HG02798 (cell line): ENCODE measurements around the gene TAPT1.
"Not testable (repeated sequence)": the region's sequence is repeated elsewhere in the genome, so short reads cannot be mapped to it uniquely, and the experiment has no call there.

Experiments
- ATAC-seq: cut with Tn5 transposase; IDR thresholded peaks from one replicate; pipeline ENCODE4 v1.9.1; 2021; ENCODE audit warnings: mild to moderate bottlenecking; ENCODE audit not compliant: unreplicated experiment, poor library complexity

Gene TAPT1

DNA sequence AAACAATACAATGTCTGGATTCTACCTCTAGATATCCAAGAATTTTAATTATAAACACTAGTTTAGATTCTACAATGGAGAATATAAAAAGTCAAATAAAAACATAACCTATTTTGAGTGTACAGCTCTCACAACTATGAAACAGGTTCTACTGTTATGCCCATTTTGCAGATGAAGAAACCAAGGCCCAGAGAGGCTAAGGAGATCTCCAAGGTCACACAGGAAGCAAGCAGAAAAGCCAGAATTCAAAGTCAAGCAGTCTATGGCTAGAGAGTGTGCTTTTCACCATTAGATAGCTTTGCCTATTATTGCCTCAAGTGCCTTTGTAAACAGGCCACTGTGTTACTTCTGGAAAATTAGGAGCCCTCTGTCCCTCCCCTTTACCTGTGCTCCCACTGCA is 7.3 kb downstream of the TAPT1 start:
- no peak for ATAC-seq

DNA sequence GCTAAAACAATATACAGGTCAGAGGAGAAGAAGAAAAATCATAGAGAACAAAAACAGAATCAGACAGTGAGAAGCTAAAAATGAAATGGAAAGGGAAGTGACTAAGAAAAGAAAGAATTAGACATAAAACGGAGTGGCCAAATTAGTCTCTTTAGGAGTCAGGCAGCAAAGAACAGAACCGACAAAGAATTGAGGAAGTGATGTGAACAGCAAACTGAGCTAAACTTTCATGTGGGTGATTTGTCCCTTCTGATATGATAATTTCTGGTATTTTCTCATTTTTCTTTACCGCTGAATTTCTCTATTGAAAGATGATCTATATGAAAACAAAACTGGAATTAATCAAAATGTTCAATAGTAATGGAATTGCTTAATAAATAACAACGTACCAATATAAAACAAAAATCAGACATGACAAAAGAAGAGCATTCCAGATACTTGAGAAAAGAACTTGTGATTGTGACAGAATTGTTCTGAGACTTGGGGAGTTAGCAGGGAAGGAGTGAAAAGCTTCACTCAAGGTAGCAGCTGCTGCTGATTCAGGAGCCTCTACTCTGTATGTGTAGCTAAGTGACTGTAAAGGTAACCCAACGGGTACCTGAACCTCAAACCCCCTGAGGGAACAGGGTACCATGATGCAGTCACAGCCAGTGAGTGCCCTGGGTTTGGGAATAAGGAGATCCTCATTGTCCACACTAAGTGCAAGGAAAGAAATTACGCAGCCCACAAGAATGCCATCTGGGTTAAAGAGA is 8.8 kb downstream of the TAPT1 start:
- ATAC-seq = peak; percentile 76

DNA sequence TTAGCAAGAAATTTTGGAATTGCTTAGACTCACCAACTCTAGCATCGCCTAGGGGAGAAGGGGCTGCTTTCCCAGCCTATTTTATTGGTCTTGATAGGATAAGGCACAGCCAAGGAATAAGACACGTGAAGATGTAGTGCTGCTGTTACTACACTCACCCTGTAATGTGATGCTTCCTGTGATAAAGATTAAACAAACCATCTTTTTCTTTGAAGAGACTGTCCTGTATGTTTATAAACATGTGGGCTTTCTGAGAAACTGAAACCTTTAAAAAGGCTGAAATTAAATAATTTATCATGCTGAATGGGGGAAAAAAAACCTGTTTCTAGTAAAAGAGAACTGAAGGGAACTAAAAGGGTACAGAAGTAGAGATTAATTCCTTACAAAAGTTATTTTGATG is 13.2 kb downstream of the TAPT1 start:
- no peak for ATAC-seq

DNA sequence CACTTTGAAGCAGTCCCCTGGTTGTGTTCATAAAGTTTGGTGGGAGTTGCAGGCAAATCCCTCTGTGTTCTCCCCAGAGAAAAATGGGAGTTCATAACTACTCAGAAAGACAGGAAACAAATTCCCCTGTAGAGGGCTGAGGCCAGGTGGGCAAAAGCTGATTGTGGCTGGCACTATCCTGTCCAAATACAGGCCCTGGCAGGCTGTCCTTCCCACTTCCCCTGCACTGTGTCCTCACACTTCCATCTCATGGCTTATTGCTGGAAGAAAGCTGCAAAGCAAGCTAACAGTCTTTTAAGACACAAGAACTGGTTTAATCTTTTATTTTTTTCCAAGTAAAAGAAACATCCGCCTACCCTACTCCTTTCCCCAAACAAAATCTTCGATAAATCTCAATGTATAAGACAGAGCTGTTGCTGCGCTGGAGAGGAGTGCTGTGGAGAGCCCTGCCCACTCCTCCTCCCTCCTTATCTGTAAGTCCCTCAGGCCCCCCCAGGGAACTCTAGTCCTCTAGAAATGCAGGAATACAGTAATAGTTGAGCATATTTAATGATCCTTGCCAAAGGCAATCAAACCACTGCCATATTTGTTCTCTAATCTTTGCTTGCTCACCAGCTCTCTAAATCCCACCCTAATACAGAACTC is 14.0 kb downstream of the TAPT1 start:
- ATAC-seq = no peak

DNA sequence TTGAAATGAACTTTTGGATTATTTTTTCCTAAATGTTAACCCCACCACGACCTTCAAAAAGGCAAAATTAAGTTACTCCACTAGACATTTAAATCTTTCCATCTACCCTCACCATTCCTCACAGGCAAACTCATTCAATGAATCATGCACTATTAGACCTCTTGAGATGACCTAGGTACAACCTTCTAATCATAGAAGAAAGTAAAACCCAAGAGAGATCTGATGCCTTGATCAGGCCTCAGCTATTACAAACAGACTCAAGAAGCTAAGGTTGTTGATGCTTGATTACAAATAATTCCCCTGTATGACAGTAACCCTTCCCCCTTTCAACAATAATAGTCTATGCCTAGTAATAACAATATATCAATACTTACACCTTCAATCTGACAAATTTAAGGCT is 18.9 kb downstream of the TAPT1 start:
- no peak for ATAC-seq

DNA sequence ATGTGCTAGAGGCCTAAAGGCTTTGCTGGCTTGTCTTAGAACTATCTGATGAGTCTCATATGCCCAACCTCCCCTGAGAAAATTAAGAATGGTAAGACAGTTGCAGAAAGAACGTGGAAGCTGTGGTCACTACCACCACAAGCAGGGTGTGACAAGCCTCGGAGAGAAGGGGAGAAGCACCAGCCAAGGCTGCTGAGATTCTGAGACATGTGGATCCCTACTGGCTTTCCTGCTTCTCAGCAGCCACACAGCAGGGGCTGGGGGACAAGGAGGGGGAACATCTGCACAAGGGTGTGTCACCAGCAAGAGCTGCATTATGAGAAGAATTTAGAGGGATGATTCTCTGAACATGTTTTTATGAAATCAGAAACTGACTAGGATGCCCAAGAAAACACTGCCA is 19.4 kb downstream of the TAPT1 start:
- no peak for ATAC-seq

DNA sequence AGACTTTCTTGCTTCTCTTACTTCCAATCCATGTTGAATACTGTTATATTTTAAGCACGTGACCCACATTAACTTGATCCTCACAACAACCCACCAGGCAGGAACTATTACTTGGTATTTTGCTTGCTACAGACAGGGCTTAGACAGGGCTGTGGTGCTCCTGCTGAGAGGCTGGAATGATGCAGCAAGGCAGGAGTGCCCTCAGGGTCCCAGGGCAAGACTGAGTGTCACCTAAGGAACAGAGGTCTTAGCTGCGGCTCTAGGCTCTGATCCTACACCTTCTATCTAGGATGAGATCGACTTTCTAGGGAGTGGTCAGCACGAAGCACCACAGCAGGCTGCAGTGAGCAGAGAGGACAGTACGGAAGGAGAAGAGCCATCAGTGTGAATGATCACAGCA is 20.0 kb downstream of the TAPT1 start:
- no peak for ATAC-seq

DNA sequence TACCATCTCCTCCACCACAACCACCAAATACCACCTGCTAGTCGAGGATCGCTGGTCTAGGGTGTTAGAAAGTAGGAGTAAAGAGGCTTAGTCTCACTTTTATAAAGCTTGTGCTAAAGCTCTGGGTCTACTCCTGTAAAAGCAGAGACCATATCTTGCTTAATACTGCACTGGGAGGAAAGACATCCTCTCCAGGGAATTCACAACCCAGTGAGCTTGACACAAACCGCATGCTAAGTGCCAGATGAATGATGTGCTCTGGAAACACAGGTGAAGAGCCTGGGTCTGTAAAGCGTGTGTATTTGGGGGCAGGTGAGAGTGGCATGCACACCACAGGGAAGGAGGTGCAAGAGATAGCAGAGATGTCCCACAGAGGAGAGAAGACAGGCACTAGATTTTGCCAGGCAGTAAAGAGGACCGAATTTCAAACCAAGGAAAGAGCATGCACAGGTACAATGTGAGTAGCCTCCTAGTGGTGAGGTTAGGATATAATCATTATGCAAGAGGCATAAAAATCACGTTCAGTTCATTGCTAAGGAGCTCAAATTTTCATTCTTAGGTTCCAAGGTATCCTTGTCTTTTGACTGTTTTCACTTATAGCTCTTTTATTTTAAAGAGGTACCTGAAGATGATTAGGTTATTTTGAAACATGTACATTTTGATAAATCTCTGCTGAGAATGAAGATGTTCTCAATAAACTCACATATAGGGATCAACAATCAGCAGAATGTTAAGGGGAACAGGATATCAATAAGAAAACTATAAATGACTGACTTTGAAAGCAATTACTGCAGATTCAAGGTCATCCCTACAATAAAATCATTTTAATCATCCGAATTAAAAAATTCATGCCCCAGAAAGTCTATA is 20.7 kb downstream of the TAPT1 start:
- peak; percentile 87 for ATAC-seq

DNA sequence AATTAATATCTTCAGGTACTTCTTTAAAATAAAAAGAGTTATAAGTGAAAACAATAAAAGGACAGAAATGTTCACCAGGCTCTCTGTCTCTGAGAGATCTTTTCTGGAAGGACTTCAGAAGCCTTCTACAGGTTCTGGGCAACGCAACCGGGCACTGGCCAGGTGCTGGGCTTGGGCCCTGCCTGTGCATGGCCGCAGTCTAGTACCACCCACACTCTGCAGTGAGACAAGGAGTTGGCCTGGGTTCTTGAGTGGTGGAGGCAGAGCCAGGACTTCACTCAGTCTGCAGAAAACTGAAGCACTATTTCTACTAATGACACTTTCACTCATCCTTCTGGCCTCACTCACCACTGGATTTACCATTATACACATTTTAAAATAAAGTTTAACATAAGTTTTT is 21.8 kb downstream of the TAPT1 start:
- no peak for ATAC-seq

DNA sequence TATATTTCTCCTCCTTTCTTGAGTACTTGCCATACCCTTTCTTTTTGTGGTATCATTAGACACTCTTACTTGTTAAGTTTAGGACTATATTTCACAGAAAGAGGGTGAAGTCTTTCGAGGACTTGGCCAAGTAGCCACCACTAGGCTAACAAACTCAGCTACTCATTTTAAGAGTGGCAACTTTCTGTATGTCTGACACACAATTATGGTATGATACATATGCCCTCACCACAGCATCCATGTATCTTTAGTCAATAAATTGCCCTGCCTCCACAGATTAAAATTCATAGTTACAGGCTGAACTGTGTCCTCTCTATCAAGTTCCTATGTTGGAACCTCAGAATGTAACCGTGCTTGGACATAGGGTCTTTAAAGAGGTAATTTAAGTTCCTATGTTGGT is 23.2 kb downstream of the TAPT1 start:
- no peak for ATAC-seq

DNA sequence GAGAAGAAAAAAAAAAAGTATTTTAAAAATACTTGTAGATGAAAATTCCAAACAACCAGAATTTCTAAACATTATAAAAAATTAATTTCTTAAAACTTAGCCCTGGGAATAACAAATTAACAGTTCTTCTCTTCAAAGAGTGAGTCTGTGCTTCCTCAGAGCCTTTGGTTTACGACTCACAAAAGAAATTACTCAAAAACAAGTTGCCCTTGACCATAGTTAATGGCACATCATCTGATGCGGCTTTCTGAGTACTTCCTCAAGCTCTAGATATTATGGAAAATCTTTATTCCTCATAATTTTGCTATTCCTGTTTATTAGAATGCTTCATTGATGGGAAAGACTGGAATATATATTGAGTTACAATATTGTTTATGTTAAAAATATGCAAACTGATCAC is 23.7 kb downstream of the TAPT1 start:
- no peak for ATAC-seq

DNA sequence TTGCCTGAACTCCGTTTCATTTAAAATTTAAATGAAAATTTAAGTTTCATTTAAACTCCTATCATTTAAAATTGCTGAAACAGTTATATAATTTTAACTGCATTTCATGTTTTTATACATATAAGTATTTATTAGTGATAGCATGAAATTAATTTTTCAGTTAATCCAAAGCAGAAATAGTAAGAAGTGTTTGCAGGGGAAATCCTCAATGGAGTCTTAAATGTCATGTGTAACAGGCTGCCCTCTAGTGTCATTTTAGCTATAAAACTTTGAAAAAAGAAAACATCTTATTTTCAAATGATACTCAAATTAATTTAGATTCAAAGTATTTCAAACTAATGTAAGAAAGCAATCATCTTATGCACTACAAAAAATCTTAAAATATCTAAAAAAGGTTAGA is 27.2 kb downstream of the TAPT1 start:
- no peak for ATAC-seq

DNA sequence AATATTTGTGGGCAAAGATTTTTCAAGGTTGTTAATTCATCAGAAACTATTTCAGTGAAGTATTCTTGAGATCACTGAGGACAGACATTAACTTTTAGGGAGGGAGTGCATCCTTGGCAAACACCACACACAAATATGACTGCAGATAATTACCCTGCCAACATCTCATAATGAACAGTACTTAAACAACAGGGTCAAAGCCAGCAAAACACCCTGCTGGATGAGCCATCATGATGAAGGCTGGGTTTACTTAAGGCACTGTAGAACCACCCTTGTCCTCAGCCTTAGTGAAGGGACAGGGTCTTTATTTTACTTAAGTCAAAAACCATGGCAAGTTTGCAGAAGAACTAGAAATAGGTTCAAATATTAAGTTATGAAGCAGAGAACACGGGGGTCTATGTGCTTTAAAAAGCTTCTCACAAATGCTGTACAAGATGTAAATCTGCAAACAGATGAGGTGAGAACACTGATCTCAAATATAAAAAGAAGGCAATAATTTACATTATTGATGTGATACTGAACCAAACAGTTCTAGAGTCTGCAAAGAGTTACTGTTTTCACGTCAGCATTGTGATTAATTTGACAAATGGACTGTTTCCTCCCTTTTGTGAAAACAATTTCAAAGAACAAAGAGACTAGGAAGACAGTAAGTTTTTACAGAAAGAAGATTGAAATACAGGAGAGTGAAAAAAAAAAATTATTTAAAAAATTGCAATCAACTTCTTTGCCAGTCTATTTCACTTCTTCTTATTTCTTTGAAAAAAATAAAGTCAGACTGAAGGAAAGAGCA is 28.2 kb downstream of the TAPT1 start:
- ATAC-seq = no peak

DNA sequence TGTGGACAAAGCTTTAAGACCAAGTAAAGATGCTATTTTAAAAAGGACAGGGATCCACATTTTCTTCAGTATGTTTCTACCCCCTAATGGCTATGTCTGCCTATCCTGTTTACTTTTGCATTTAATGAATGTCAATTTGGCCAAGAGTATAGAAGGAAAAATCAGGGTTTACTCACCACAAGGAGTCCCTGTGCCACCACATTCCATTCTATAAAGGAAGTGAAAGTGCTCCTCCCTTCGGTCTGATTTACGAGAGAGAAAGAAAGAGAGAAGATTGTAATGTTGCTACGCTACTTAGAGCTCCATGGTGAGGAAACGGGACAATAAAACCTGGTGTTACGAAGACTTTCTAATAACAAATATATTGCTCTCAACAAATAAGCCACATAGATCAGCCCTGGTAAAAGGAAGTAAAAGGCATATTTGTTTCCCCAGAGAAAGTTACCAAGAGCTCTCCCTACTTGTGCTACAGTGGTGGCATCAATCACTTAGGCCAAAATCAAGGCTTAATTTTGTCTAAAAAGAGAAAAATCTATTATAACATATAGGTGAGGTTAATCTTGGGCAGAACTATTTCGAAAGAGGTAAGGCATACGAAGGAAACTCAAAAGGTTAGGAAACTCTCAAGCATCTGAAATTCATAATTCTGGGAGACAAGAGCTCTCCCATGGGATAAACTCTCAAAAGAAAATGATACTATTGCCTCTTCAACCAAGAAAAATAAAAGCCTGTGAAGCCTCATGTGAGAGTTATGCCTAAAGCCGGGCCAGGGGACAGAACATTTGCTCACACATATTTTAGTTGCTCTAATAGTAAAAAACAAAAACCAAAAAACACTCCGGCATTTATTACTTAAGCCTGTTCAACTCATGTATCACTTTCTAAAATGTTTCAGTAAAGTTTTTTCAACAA is 29.5 kb downstream of the TAPT1 start:
- peak; percentile 63 for ATAC-seq

DNA sequence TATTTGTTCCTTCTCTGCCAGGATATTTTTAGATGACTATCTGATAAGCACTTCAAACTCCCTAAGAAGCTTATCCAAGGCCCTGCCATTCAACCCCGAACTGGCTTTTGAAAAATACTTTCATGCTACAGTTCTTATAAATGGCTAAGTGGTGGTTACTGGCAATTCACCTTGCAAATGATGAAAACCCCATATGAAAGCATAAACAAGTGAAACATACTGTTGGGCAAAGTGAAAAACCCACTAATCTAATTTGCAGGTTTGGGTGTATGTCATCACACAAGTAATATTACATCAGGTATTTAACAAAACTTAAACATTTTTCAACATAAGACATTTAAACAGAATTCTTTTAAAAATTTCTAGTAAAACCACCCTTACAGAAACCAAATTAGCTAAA is 31.1 kb downstream of the TAPT1 start:
- no peak for ATAC-seq

DNA sequence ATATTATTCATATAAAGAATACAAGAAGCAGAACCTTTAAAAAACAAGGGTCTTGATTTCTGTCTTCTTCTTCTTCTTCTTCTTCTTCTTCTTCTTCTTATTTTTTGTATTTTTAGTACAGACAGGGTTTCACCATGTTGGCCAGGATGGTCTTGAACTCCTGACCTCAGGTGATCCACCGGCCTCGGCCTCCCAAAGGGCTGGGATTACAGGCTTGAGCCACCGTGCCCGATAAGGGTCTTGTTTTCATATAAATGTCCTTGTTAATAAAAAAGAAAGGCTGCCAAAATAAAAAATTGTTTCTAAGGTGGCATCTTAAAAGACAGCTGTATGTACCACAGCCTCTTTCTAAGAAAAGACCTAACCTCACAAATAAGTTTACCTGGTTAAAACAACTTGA is 31.5 kb downstream of the TAPT1 start:
- ATAC-seq = not testable (repeated sequence)

DNA sequence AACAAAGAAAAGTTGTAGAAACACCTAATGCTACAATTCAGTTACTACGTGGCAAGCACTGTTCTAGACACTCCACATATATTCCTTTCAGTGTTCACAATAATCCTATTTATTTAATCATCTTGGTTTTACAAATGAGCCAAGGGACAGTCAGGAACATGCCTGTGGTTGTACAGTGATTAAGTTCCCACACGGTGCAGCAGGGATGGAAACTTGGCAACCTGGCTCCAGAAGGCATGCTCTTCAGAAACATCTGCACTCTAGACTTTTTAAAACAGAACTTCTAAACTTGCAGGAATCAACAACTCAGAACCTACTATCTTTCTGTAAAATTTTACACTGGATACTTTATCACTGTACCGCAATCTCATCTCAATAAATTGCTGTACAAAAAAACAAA is 32.1 kb downstream of the TAPT1 start:
- no peak for ATAC-seq

DNA sequence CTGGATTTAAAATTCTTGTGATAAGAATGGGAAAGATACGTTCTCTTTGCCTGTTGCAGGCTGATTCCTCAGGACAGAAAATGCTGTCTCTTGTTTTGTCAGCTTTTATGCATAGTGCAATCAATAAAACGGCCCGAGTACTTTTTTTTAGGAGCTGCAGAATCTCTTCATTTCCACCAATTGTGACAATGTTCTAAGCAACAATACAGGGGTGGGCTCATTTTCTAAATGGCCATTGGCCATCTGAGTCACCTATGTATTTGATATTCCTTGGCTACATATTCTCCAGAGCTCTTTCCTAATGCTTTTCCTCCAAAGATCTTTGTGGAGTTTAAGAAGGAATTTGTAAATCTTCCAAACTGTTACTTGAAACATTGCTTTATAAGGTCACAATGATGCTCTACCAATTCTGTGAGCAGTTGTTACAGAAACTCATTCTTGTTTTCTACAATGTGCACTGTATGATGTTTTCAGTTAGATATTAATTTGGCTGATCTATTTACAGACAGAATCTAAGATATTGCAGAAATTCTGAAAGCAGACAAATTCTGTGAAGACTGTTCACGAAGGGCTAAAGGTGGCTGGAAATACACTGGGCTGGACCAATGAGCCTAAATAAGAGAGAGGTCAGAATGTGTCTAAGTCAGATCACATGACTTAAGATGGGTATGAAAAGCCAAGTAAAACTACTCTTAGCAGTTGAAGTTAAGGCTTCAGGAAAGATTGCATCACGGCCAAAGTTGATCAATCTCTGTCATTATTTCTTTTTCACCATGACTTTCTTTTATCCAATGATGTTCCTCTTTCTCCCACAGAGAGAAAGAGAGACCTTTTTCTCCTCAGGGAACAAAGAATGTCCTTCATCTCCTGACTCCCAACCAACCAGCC is 33.4 kb downstream of the TAPT1 start:
- ATAC-seq = no peak

DNA sequence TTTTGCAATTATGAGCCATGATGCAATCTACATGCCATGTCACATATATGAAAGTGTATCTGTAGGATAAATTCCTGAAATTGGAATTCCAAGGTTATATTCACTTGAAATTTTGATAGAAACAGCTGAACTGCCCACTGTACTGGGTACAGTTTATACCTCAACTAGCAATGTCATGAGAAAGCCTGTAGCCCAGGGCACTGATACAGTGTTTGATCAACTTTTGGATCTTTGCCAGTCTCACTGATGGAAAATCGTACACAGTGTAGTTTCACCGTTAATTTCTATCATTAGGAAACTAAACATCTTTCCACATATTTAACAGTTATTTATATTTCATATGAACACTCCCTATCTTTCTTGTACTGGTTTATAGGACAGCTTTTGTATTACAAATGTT is 34.2 kb downstream of the TAPT1 start:
- ATAC-seq = no peak
